M059J (cell line): ENCODE data around the gene NIPBL. TPM values are rescaled to one million over a fixed set of nuclear protein-coding genes. Genes with fewer than 3 reads are reported as not detected.
"Not testable (repeated sequence)": the region's sequence is repeated elsewhere in the genome, so short reads cannot be mapped to it uniquely, and the experiment has no call there.

Experiments
- DNase-seq: peaks from one replicate; pipeline ENCODE4 v3.0.0-alpha.2; 2012; ENCODE audit warnings: low read depth
- total RNA-seq: library from RNA; depleted of rRNA; stranded (reverse); fragments of >200 nt; shearing (Covaris generic); gene quantifications from 2 replicates; pipeline ENCODE4 v1.2.3, GENCODE V29; 2014

The NIPBL gene
- total RNA-seq, 1 experiment from 2014 or later, result 13.3 TPM

DNA sequence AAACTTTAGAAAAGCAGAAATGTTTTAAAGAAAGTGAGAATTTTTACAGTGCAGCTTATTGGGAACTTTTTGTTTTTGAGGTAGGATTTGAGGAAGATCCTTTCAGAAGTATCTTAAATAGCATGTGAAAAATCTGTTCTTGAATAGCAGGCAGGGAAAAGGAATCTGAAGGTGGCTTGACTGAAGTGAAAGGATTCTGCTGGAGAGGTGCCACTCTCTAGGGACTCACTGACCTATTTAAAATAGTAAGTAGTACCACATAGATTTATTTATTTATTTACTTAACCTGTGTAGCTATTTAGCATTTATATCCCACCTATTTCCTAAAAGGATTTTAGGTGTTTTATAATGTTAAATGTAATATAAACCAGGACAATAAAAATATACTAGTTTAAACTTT, 69.1 kb downstream of the NIPBL start:
- no peak for DNase-seq

DNA sequence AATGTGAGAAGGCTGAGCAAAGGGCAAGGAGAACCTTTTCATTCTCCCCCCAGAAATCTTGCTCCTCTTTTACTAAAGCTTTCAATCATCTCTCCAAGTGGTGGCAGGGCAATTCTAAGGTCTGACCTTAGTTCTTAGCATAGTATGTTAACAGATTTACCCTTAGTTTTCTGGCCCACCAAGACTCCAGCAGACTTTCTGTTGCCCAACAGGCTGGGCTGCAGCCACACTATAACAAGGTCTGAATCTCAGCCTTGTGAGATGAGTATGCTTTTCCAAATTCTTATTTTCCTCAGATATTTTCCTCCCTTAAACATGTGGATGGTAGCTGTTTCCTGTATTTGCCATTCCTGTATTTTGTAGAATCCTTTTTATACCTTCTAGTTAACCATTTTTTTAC, 69.5 kb downstream of the NIPBL start:
- DNase-seq, result no peak

DNA sequence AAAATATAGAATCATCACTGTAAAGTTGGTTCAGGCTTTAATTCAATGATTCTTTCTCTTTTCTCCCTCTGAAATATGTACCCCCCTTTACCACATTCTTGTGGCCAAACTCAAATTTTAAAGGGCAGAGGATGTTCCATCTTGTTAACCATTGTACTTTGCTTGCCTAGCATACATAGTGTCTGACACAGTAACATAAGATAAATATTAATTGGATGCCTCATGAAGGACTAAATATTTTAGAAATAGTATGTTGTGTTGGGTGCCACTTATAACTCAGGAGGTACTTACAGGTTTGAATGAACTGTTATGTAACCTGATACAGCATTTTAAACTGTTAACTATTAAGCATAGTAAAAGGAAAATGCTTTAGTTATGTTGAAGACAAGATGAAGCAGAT, 71.5 kb downstream of the NIPBL start:
- DNase-seq, result peak; percentile 81

DNA sequence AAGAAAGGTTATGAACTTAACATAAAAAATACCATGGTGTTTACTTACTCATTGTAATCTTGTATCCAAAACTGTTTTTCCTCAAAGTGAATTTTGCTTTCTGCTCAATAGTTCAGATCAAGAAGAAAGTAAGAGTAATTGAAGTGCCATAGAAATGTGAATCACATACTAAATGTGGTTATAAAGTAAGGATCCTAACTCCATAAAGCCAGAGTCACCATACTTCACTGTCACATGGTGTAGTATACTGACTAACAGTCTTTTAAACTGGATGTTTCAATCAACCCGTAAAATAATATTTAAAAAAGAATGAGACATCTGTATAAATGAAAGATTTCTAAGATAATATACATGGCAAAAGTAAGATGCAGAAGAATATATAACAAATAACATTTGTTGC, 72.1 kb downstream of the NIPBL start:
- peak; percentile 29 for DNase-seq

DNA sequence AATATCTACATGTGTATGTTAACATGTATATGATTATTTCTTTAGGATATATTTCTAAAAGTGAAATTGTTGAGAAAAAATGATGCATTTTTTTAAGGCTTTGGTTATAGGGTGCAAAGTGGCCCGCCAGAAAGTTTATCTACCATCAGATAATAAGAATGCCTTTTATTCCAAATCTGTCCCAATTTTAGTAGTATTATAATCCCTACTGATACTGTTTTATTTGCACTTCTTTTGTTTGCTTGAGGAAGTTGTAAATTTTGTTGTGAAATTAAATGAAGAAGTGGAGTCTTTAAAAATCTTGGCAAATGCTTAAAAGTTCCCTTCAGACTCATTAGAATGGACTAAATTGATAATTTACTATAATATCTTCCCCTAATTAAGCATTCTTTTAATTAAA, 73.0 kb downstream of the NIPBL start:
- no peak for DNase-seq

DNA sequence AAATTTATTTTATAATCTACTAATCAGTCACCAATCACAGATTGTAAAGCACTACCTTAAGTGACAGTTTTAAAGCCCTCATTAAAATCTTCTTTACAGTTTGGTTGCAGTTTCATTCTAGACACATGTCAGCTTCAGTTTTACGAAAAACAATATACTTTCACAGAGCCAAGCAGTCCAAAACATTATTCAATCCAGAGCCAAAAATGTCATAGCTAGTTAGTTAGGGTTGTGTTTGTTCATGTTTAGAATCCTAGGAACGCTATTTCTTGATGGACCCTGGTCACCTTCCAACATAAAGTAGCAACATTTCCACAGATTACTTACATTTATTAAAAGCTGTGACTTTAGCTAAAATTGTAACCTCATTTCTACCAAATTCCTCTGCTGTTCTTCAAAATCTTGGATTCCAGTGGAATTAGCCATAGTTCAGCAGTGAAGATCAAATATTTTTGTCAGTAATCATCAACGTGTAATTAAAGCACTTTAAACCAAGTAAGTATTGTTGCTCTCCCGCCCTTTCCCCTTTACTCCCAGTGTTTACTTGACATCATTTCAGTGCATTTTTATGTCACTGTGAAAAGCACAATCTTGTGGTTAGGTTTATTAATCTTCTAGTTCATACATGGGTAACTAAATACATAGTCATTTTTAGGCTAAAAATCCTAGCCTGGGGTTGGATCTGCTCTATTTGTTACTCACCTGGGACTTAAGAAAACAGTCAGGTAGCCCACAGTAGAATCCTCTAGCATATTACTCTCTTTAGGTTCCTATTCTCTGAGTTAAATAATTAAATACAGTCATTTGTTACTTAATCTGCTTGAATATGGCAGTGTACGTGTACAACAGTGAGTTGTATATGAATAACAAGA, 74.3 kb downstream of the NIPBL start:
- DNase-seq, result peak; percentile 84

DNA sequence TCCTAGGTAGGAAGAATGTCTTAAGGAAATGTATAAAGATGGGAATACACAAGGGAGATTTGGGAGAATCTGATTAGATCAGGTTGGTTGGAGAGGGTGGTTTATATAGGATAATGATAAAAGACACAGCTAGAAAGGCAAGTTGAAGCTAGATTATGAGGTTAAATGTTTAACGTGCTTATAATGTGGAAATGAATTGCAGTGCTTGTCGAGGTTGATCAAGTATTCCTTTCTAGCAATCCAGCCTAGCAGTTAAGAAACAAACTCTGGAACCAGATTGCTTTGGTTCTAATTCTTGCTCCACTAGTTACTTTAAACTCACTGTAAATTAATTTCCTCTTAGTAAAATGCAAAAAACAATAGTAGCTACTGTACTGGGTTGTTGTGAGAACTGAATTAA, 76.5 kb downstream of the NIPBL start:
- no peak for DNase-seq

DNA sequence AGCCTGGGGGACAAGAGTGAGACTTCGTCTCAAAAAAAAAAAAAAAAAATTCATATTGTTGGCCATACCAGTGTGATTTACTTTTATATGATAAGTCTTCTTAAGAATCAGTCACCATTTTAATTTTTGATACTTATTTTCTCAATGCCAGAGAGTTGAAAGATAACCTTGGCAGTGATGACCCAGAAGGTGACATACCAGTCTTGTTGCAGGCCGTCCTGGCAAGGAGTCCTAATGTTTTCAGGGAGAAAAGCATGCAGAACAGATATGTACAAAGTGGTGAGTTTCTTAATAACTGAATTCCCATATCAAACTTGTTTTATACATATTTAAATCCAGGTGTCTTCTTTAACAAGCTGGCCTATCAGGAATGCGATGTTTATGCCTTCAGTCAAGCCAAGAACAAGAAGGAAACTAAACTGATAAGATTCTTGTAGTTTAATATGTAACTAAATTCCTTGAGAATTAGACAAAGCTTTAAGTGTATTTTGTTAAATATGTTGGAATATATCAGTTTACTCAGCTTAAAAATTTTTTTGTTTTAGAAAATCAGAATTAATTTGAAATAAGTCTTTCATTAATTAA, 81.5 kb downstream of the NIPBL start:
- no peak for DNase-seq

DNA sequence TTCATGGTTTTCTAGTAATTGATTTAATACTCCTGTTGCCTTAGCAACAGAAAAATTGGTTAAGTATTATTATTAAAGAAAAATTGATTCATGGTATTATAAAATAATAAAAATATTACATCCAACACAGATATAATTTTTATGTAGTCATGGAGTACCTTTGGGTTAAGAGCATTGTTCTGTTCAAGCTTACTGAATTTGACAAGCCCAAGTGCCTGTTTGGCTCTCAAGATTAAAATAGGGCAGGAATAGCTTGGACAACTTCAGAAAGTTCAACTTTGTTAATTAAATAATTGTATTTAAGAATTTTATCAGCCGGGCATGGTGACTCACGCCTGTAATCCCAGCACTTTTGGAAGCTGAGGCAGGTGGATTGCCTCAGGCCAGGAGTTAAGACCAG, 82.0 kb downstream of the NIPBL start:
- peak; percentile 23 for DNase-seq

DNA sequence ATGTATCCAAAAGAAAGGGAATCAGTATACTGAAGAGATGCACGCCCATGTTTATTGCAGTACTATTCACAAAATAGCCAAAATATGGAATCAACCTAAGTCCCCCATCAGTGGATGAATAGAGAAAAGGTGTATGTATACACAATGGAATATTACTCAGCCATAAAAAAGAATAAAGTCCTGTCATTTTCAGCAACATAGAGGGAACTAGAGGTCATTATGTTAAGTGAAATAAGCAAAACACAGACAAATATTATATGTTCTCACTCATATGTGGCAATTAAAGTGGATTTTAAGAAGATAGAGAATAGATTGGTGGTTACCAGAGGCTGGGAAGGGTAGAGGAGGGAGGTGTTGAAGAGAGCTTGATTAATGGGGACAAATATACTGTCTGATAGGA, 88.6 kb downstream of the NIPBL start:
- no peak for DNase-seq

DNA sequence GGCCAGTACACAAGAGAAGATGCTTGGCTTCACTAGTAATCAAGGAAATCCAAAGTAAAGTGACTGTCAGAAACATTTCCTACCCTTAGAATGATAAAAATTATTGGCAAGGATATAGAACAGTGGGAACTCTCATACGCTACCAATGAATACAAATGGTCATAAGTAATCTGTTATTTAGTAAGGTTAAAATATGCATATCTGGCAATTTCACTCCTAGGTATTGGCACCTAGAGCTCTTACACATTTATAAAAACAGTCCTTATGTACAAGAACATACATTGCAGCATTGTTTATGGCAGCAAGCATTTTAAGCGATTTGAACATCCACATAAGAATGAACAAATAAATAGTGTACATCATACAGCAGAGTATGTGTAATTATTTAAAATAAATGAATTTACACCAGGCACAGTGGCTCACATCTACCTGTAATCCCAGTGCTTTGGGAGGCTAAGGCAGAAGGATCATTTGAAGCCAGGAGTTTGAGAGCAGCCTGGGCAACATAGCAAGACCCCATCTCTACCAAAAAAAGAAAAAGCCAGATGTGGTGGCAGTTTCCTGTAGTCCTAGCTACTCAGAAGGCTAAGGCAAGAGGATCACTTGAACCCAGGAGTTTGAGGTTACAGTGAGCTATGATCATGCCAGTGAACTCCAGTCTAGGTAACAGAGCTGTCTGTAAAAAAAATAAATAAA, 93.3 kb downstream of the NIPBL start:
- DNase-seq, result no peak

DNA sequence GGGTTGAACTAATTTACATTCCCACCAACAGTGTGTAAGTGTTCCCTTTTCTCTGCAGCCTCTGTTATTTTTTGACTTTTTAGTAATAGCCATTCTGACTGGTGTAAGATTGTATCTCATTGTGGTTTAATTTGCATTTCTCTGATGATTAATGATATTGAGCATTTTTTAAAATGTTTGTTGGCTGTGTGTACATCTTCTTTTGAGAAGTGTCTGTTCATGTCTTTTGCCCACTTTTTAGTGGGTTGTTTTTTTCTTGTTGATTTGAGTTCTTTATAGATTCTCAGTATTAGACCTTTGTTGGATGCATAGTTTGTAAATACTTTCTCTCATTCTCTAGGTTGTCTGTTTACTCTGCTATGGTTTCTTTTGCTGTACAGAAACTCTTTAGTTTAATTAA, 101.6 kb downstream of the NIPBL start:
- DNase-seq, result peak; percentile 7

DNA sequence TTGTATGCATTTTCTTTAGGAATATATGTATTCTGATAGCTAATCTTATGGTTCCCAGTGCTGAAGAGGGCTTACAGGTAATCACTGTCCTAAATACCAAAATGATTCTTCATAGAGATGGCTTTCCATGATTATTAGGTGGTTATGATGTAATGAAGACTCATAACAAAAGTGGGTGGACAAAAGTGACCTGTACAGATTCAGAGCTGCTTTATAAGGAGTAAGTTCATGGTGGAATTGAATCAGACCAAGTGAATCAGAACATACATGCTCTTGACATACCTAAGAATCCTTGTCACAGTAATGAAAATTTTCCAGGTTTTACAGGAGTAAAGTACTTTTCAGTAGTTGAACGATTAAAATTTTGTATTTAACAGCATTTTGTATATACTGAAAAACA, 105.6 kb downstream of the NIPBL start:
- DNase-seq, result peak; percentile 68

DNA sequence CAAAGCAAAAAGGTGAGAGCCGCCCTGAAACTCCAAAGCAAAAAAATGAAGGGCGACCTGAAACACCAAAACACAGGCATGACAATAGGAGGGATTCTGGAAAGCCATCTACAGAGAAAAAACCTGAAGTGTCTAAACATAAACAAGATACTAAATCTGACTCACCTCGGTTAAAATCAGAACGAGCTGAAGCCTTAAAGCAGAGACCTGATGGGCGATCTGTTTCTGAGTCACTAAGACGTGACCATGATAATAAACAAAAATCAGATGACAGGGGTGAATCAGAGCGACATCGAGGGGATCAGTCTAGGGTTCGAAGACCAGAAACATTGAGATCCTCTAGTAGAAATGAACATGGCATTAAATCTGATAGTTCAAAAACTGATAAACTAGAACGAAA, 108.8 kb downstream of the NIPBL start:
- peak; percentile 73 for DNase-seq

DNA sequence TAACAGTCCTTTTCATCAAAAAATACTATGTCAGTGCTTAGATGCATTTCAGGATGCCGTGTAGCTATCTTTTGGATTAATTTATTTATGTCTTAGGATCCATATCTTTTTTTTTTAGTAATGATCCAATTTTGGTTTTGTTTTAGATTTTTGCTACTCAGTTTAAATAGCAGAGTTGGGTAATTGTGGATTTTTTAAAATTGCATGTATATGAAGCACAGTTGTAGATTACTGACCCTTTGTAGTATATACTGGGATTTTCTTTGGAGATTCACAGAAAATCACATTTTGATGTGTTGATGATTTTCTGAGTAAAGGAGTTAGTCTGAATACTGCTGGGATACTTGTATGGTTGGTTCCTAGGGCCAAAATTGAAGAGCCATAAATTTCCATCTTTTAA, 111.8 kb downstream of the NIPBL start:
- no peak for DNase-seq

DNA sequence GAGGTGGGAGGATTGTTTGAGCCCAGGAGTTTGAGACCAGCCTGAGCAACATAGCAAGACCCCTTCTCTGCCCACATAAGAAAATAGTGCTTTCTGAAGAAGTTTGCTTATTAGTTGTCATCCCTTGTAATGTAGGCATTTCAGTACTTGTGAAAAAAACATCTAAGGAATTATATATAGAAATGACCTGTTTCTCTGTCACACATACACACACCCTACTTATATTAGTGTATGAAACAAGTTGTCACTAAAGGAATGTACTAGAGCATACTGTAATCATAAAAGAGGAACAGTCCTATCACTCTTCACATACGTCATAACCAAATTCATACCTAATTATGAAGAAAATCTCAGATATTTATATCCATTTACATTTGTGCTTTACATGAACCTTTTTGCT, 122.0 kb downstream of the NIPBL start:
- no peak for DNase-seq

DNA sequence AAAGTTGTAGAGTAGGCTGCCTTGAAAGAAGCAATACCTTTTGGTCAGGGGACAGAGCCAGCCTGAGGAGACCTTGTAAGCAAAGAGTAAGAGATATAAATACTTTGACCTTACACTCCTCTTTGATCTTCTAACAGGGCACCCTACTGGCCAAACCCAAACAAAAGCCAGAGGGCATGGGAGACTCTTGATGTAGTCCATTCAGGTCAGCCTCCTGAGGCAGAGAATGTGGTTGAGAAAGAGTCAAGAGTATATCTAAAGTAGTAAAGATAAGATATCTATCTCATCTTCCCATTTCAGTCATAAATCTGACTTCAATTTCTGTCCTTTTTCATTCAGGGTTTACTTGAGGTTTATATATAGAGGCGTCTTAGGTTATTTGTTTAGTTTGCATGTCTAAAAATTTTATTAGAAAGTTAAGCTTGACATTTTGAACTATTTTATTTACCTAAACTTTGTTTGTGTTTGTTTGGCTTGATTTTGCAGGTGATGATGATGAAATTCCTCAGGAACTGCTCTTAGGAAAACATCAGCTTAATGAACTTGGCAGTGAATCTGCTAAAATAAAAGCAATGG, 125.7 kb downstream of the NIPBL start:
- peak; percentile 10 for DNase-seq

DNA sequence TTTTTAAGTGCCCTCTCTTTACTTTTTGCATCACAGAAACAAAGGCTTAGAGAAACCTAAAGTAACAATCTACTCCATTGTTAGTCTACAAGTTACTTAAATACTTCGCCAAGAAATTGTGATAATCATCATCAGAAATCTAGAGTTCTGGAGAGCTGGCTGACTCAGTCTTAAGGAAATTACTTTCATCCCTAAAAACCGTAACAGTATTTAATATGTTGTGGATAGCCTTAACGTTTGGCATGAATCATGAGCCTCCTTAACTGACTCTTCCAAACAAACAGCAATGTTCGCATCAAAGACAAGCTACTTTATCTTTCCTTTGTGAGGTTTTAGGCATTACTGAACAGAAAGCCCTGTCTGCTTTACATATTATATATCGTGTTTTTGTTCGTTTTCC, 128.7 kb downstream of the NIPBL start:
- DNase-seq, result peak; percentile 73

DNA sequence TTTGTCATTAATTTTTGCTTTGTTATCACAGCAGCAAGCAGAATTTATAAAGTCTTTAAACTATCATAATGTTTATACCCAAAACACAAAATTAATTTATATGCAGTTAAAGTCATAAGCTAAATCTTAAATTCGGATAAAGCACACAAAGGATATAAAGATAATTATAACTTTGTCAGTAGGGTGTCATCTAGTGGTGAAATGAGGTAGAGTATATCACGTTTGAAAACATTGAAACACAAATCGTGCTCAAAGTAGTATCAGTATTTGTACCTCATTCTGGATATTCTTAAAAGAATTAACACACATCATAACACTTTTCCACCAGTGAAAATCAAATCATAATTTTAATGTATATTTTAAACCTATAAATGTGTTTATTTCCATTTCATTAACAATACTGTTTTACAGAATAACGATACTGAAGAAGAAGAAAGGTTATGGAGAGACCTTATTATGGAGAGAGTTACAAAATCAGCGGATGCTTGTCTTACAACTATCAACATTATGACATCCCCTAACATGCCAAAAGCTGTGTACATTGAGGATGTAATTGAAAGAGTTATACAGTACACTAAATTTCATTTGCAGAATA, 129.5 kb downstream of the NIPBL start:
- peak; percentile 46 for DNase-seq

DNA sequence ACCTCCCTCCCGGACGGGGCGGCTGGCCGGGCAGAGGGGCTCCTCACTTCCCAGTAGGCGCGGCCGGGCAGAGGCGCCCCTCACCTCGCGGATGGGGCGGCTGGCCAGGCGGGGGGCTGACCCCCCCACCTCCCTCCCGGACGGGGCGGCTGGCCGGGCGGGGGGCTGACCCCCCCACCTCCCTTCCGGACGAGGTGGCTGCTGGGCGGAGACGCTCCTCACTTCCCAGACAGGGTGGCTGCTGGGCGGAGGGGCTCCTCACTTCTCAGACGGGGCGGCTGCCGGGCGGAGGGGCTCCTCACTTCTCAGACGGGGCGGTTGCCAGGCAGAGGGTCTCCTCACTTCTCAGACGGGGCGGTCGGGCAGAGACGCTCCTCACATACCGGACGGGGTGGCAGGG, 136.6 kb downstream of the NIPBL start:
- DNase-seq, result not testable (repeated sequence)

DNA sequence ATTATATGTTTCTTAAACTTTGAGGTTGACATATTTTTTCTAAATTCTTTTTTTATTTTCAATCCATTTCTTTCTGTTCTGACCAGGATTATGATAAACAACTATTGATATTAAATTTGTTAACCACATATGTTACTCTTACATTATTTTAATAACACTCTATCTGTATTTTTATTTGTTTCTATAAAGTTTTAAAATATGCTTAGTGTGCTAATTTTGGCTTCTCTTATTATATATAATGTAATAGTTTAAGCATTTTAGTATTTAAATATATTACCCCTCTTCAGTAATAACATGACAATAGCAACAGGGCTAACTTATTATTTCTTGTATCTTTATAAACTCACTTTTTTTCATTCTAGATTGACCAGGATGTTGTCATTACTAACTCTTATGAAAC, 137.8 kb downstream of the NIPBL start:
- no peak for DNase-seq
